MM.1S (cell line): ENCODE measurements around the gene ALS2.

Experiments used
- DNase-seq: peaks from one replicate; pipeline ENCODE4 v3.0.0-alpha.2; 2015
- H2AFZ ChIP-seq: fragments of 300-600 bp; sonication (generic); 2 replicates; pipeline ENCODE4 v1.6.0; 2016; ENCODE audit warnings: antibody characterized with exemption, low read length
- H3F3A ChIP-seq: fragments of 300-600 bp; sonication (generic); 2 replicates; pipeline ENCODE4 v1.6.1; 2016; ENCODE audit warnings: mild to moderate bottlenecking, antibody characterized with exemption, low read length, moderate library complexity, mixed read lengths; ENCODE audit not compliant: insufficient read depth
- H3K27ac ChIP-seq: fragments of 300-600 bp; sonication (generic); 2 replicates; pipeline ENCODE4 v1.5.1; 2016; ENCODE audit warnings: mild to moderate bottlenecking, low read length
- H3K27me3 ChIP-seq: fragments of 300-600 bp; sonication (generic); replicated peaks from 2 replicates; pipeline ENCODE4 v1.6.0; 2016; ENCODE audit warnings: low read length; ENCODE audit not compliant: insufficient read depth
- H3K36me3 ChIP-seq: fragments of 300-600 bp; sonication (generic); replicated peaks from 2 replicates; pipeline ENCODE4 v1.6.1; 2016; ENCODE audit warnings: mild to moderate bottlenecking, low read length, mixed read lengths; ENCODE audit not compliant: insufficient read depth
- H3K4me1 ChIP-seq: fragments of 300-600 bp; sonication (generic); 2 replicates; pipeline ENCODE4 v1.6.1; 2016; ENCODE audit warnings: low read length, mixed read lengths
- H3K4me2 ChIP-seq: fragments of 300-600 bp; sonication (generic); 2 replicates; pipeline ENCODE4 v1.6.0; 2016; ENCODE audit warnings: low read depth, low read length
- H3K4me3 ChIP-seq: fragments of 300-600 bp; sonication (generic); 2 replicates; pipeline ENCODE4 v1.5.1; 2016; ENCODE audit warnings: low read length, mixed read lengths
- H3K79me2 ChIP-seq: fragments of 300-600 bp; sonication (generic); 2 replicates; pipeline ENCODE4 v1.6.1; 2016; ENCODE audit warnings: mixed run types, low read length, mixed read lengths
- H3K9ac ChIP-seq: fragments of 300-600 bp; sonication (generic); 2 replicates; pipeline ENCODE4 v1.6.1; 2016; ENCODE audit warnings: low read length, mixed read lengths
- H3K9me2 ChIP-seq: fragments of 300-600 bp; sonication (generic); replicated peaks from 2 replicates; pipeline ENCODE4 v1.6.1; 2016; ENCODE audit warnings: mild to moderate bottlenecking, low read length, mixed read lengths; ENCODE audit not compliant: insufficient read depth
- H3K9me3 ChIP-seq: fragments of 300-600 bp; sonication (generic); replicated peaks from 2 replicates; pipeline ENCODE4 v1.6.1; 2016; ENCODE audit warnings: mild to moderate bottlenecking, low read length, mixed read lengths; ENCODE audit not compliant: insufficient read depth
- H4K20me1 ChIP-seq: fragments of 300-600 bp; sonication (generic); 2 replicates; pipeline ENCODE4 v1.6.1; 2016; ENCODE audit warnings: mild to moderate bottlenecking, low read length, moderate library complexity, mixed read lengths; ENCODE audit not compliant: insufficient read depth
- EZH2 ChIP-seq: fragments of 300-600 bp; sonication (generic); optimal IDR thresholded peaks from 2 replicates; pipeline ENCODE3; 2017; ENCODE audit warnings: low read depth, mild to moderate bottlenecking, antibody characterized with exemption, low read length, mixed read lengths
- EZH2phosphoT487 ChIP-seq: fragments of 300-600 bp; sonication (generic); IDR thresholded peaks from 2 replicates; pipeline ENCODE4 v1.6.1; 2018; ENCODE audit warnings: antibody characterized with exemption, low read length
- TF ChIP-seq, protein P1 (sequence below): fragments of 300-600 bp; sonication (generic); IDR thresholded peaks from 2 replicates; pipeline ENCODE4 v1.5.1; 2016; ENCODE audit warnings: antibody characterized with exemption, low read length, mixed read lengths

Gene ALS2

DNA sequence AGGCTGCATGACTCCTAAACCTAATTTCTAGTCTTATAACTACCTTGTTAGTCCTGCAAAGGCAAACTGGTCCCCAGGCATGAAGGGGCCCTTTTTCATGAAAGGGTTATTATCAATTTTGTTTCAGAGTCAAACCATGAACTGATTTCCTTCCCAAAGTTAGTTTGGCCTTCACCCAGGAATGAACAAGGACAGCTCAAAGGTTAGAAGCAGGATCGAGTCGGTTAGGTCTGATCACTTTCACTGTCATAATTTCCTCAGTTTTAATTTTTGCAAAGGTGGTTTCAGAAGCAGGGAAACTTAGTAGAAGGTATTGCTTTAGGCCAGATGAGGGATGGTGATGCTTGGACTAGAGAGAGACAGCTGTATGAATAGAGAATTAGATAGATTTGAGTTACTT, 8.7 kb upstream of the ALS2 start:
- no peak overlapping the region for H3K4me2 ChIP-seq
- H3K4me1 ChIP-seq, result no peaks in the 10 kb centered on the region
- H3K9me2 ChIP-seq, result no peaks in the 10 kb centered on the region
- H3K9me3 ChIP-seq, result no peaks in the 10 kb centered on the region
- no peaks in the 10 kb centered on the region for H3F3A ChIP-seq
- no peak for DNase-seq
- no peak overlapping the region for H3K4me3 ChIP-seq
- H3K27me3 ChIP-seq, result no peaks in the 10 kb centered on the region
- no peaks in the 10 kb centered on the region for H4K20me1 ChIP-seq
- H3K9ac ChIP-seq, result no peak overlapping the region
- no peaks in the 10 kb centered on the region for H3K79me2 ChIP-seq
- H3K36me3 ChIP-seq, result no peaks in the 10 kb centered on the region
- no peak overlapping the region for H3K27ac ChIP-seq
- TF ChIP-seq, protein P1, sequence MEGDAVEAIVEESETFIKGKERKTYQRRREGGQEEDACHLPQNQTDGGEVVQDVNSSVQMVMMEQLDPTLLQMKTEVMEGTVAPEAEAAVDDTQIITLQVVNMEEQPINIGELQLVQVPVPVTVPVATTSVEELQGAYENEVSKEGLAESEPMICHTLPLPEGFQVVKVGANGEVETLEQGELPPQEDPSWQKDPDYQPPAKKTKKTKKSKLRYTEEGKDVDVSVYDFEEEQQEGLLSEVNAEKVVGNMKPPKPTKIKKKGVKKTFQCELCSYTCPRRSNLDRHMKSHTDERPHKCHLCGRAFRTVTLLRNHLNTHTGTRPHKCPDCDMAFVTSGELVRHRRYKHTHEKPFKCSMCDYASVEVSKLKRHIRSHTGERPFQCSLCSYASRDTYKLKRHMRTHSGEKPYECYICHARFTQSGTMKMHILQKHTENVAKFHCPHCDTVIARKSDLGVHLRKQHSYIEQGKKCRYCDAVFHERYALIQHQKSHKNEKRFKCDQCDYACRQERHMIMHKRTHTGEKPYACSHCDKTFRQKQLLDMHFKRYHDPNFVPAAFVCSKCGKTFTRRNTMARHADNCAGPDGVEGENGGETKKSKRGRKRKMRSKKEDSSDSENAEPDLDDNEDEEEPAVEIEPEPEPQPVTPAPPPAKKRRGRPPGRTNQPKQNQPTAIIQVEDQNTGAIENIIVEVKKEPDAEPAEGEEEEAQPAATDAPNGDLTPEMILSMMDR, result no peak
- TF ChIP-seq EZH2 (no peak), EZH2phosphoT487 (no peak)
- no peak overlapping the region for H2AFZ ChIP-seq

DNA sequence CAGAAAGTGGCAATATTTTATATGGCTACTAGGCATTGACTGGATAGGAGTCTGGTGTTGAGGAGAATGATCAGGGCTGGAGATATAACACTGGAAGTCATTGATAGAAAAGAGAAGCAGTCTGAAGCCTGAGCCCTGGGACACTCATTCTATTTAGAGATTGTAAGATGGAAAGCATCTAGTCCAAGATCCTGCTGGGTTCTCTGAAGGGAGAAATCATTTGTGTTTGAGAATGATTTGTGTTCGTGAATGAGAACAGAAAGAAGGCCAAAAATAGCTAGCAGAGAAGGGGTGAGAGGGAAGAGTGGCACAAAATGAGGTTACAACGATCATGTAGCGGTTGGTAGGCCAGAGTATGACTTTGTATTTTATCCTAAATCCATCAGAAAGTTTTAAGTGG, 7.6 kb upstream of the ALS2 start:
- no peaks in the 10 kb centered on the region for H3K27me3 ChIP-seq
- no peak overlapping the region for H2AFZ ChIP-seq
- H3K4me1 ChIP-seq, result no peaks in the 10 kb centered on the region
- DNase-seq, result no peak
- no peaks in the 10 kb centered on the region for H4K20me1 ChIP-seq
- no peaks in the 10 kb centered on the region for H3K9me3 ChIP-seq
- H3K36me3 ChIP-seq, result no peaks in the 10 kb centered on the region
- no peak overlapping the region for H3K4me3 ChIP-seq
- H3K4me2 ChIP-seq, result no peak overlapping the region
- no peaks in the 10 kb centered on the region for H3F3A ChIP-seq
- no peaks in the 10 kb centered on the region for H3K79me2 ChIP-seq
- H3K9me2 ChIP-seq, result no peaks in the 10 kb centered on the region
- H3K9ac ChIP-seq, result no peak overlapping the region
- H3K27ac ChIP-seq, result no peak overlapping the region
- TF ChIP-seq EZH2 (no peak), EZH2phosphoT487 (no peak)
- TF ChIP-seq, protein P1, result no peak

DNA sequence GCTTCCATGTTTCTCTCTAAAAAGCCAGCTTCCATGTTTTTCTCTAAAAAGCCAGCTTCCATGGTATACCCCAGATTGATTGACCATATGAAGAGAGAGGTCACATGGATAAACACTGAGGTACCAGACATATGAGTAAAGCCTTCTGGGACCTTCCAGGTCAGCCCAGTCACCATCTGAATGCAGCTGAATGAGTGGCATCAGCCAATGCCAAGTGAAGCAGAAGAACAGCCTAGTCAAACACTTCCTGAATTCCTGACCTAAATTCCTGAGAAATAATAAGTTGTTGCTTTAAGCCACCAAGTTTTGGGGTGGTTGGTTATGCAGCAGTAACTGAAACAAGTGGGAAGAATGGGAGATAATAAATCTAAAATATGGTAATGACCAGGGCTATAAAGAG, 5.7 kb upstream of the ALS2 start:
- no peaks in the 10 kb centered on the region for H3K79me2 ChIP-seq
- no peak overlapping the region for H3K4me2 ChIP-seq
- H3F3A ChIP-seq, result peaks cover 1% of the 10 kb centered on the region; the same call in 1 of the 2 replicates
- H3K9me3 ChIP-seq, result no peaks in the 10 kb centered on the region
- H3K36me3 ChIP-seq, result no peaks in the 10 kb centered on the region
- no peak for DNase-seq
- H2AFZ ChIP-seq, result no peak overlapping the region
- TF ChIP-seq EZH2 (no peak), EZH2phosphoT487 (no peak)
- TF ChIP-seq, protein P1, result no peak
- H4K20me1 ChIP-seq, result no peaks in the 10 kb centered on the region
- no peaks in the 10 kb centered on the region for H3K9me2 ChIP-seq
- no peak overlapping the region for H3K4me3 ChIP-seq
- H3K27ac ChIP-seq, result no peak overlapping the region
- 0 out of 2 replicates have a peak, but pooled peaks cover 3% of the 10 kb centered on the region for H3K4me1 ChIP-seq
- no peak overlapping the region for H3K9ac ChIP-seq
- H3K27me3 ChIP-seq, result 0 out of 2 replicates have a peak, but pooled peaks cover 4% of the 10 kb centered on the region
